SK-N-SH (cell line): ENCODE results near the gene FMN1. TPM values are rescaled to one million over a fixed set of nuclear protein-coding genes. Genes with fewer than 3 reads are reported as not detected.

ENCODE experiments used
- CTCF ChIA-PET: fragments of 300-600, 350-600 bp; formaldehyde crosslinking; extraction: SDS; loops from one replicate; lab custom pipeline; 2021; lab: Yijun Ruan, JAX
- POLR2A ChIA-PET: fragments of 350-600 bp; sonication (Branson Sonifier 250); formaldehyde crosslinking; extraction: SDS; loops from one replicate; lab custom pipeline; 2020; ENCODE audit warnings: antibody characterized with exemption, inconsistent platforms; lab: Yijun Ruan, JAX
- DNase-seq: peaks from one replicate; pipeline ENCODE4 v3.0.0; 2012
- H2AFZ ChIP-seq: fragments of 200-600 bp; sonication (generic); 2 replicates; pipeline ENCODE4 v1.8.1; 2016; ENCODE audit warnings: antibody characterized with exemption, mild to moderate bottlenecking, low read depth
- H3F3A ChIP-seq: fragments of 200-600 bp; sonication (generic); replicated peaks from 2 replicates; pipeline ENCODE3; 2016; ENCODE audit warnings: antibody characterized with exemption, mild to moderate bottlenecking; ENCODE audit not compliant: insufficient read depth
- H3K27ac ChIP-seq, 2 experiments: fragments of 200-500 bp in 1 of 2; fragments of 200-600 bp in 1 of 2; sonication (Bioruptor generic) in 1 of 2; sonication (generic), shearing (Covaris generic) in 1 of 2; 2 replicates each; pipeline versions ENCODE4 v1.5.1 to v1.6.1; 2014 to 2016; ENCODE audit warnings: low read depth in 2 of 2, inconsistent platforms in 1 of 2, low read length in 1 of 2, mild to moderate bottlenecking in 1 of 2, mixed read lengths in 1 of 2
- H3K27me3 ChIP-seq: fragments of 200-600 bp; sonication (generic), shearing (Covaris generic); 2 replicates; pipeline ENCODE4 v1.6.1; 2016; ENCODE audit warnings: mixed run types; ENCODE audit not compliant: insufficient read depth
- H3K36me3 ChIP-seq, 2 experiments: fragments of 200-500 bp in 1 of 2; fragments of 200-600 bp in 1 of 2; sonication (Bioruptor generic) in 1 of 2; sonication (generic) in 1 of 2; replicated peaks in 1 of 2; 2 replicates each; pipeline versions ENCODE3 to v1.5.1; 2014 to 2016; ENCODE audit warnings: low read length in 1 of 2, mild to moderate bottlenecking in 1 of 2; ENCODE audit not compliant: insufficient read depth in 2 of 2, control insufficient read depth in 1 of 2
- H3K4me1 ChIP-seq, 2 experiments: fragments of 200-500 bp in 1 of 2; fragments of 200-600 bp in 1 of 2; sonication (Bioruptor generic) in 1 of 2; sonication (generic), shearing (Covaris generic) in 1 of 2; 2 replicates each; pipeline versions ENCODE4 v1.5.1 to v1.6.1; 2014 to 2016; ENCODE audit warnings: low read depth in 1 of 2, low read length in 1 of 2, mixed run types in 1 of 2; ENCODE audit not compliant: insufficient read depth in 2 of 2, control insufficient read depth in 1 of 2
- H3K4me2 ChIP-seq: fragments of 200-600 bp; sonication (generic), shearing (Covaris generic); 2 replicates; pipeline ENCODE4 v1.6.1; 2017; ENCODE audit warnings: mixed run types
- H3K4me3 ChIP-seq, 2 experiments: fragments of 200-500 bp in 1 of 2; fragments of 200-600 bp in 1 of 2; sonication (Bioruptor generic) in 1 of 2; sonication (generic), shearing (Covaris generic) in 1 of 2; 2 replicates each; pipeline versions ENCODE4 v1.5.1 to v1.8.1; 2014 to 2016; ENCODE audit warnings: low read depth in 2 of 2, inconsistent platforms in 1 of 2, low read length in 1 of 2, mild to moderate bottlenecking in 1 of 2, mixed read lengths in 1 of 2, moderate library complexity in 1 of 2
- H3K79me2 ChIP-seq: fragments of 200-600 bp; sonication (generic); 2 replicates; pipeline ENCODE4 v1.8.1; 2017; ENCODE audit warnings: mild to moderate bottlenecking; ENCODE audit not compliant: insufficient read depth
- H3K9ac ChIP-seq: fragments of 200-600 bp; sonication (generic); 2 replicates; pipeline ENCODE4 v1.6.1; 2017; ENCODE audit warnings: mixed run types
- H3K9me2 ChIP-seq: fragments of 200-600 bp; sonication (generic); 2 replicates; pipeline ENCODE4 v1.6.1; 2017; ENCODE audit warnings: mixed run types
- H3K9me3 ChIP-seq: fragments of 200-600 bp; sonication (generic); 2 replicates; pipeline ENCODE4 v1.6.1; 2017; ENCODE audit warnings: mixed run types, mild to moderate bottlenecking, moderate library complexity
- H4K20me1 ChIP-seq: fragments of 200-600 bp; sonication (generic); 2 replicates; pipeline ENCODE4 v1.6.1; 2017; ENCODE audit warnings: mild to moderate bottlenecking, mixed run types; ENCODE audit not compliant: insufficient read depth
- ELF1 ChIP-seq: IDR thresholded peaks from 2 replicates; pipeline ENCODE4 v1.4.0; 2012
- FOSL2 ChIP-seq: IDR thresholded peaks from 2 replicates; pipeline ENCODE4 v1.4.0; 2012; ENCODE audit warnings: low read depth, mild to moderate bottlenecking, moderate library complexity, borderline replicate concordance
- FOXJ3 ChIP-seq: sonication (generic); formaldehyde crosslinking; IDR thresholded peaks from 2 replicates; pipeline ENCODE4 v1.5.1; 2020; ENCODE audit warnings: mild to moderate bottlenecking, missing genetic modification reagents
- GATA2 ChIP-seq: sonication (generic); formaldehyde crosslinking; IDR thresholded peaks from 2 replicates; pipeline ENCODE4 v1.5.0; 2020; ENCODE audit warnings: mild to moderate bottlenecking, missing genetic modification reagents
- IRF3 ChIP-seq: fragments of 150-350 bp; IDR thresholded peaks from 2 replicates; pipeline ENCODE4 v1.6.1; 2016; ENCODE audit warnings: mild to moderate bottlenecking, low read depth, low read length
- RAD21 ChIP-seq: IDR thresholded peaks from 2 replicates; pipeline ENCODE4 v1.6.1; 2012; ENCODE audit warnings: mild to moderate bottlenecking, low read length
- SIN3A ChIP-seq: IDR thresholded peaks from 2 replicates; pipeline ENCODE4 v1.6.1; 2012; ENCODE audit warnings: low read depth, mild to moderate bottlenecking, low read length, moderate library complexity, borderline replicate concordance
- SMC3 ChIP-seq: IDR thresholded peaks from 2 replicates; pipeline ENCODE4 v1.6.1; 2012; ENCODE audit warnings: low read depth, low read length, improper control_type of control experiment
- TAF1 ChIP-seq: IDR thresholded peaks from 2 replicates; pipeline ENCODE4 v1.6.1; 2012; ENCODE audit warnings: low read depth, mild to moderate bottlenecking, low read length, moderate library complexity, borderline replicate concordance
- USF1 ChIP-seq: IDR thresholded peaks from 2 replicates; pipeline ENCODE4 v1.4.0; 2012; ENCODE audit warnings: low read depth, borderline replicate concordance
- YY1 ChIP-seq: IDR thresholded peaks from 2 replicates; pipeline ENCODE4 v1.4.0; 2012; ENCODE audit warnings: low read depth, mild to moderate bottlenecking
- WGBS: methylation state at CpG from one replicate; pipeline ENCODE4 v1.1.6; 2017; ENCODE audit warnings: low lambda C conversion rate; 5-methylcytosine and 5-hydroxymethylcytosine counted together
- polyA plus RNA-seq, 3 experiments: library from polyadenylated mRNA; depleted of rRNA; stranded (reverse); fragments of >200 nt; gene quantifications; 2 replicates each; pipeline ENCODE4 v1.2.3, GENCODE V29; 2012
- TF ChIP-seq, protein P1 (sequence below): fragments of 200-600 bp; sonication (generic); IDR thresholded peaks from 2 replicates; pipeline ENCODE4 v1.6.1; 2017; ENCODE audit warnings: antibody characterized with exemption, mild to moderate bottlenecking, moderate library complexity
- TF ChIP-seq, protein P2 (sequence below): fragments of 150-350 bp; IDR thresholded peaks from 2 replicates; pipeline ENCODE4 v1.6.1; 2017; ENCODE audit warnings: antibody characterized with exemption, low read length, low read depth, borderline replicate concordance
- TF ChIP-seq, protein P3 (sequence below): IDR thresholded peaks from 2 replicates; pipeline ENCODE4 v1.6.1; 2012; ENCODE audit warnings: mild to moderate bottlenecking, low read depth, low read length, moderate library complexity

The FMN1 gene
- polyA plus RNA-seq, 1 of the 3 experiments (the other 2 are of a cell fraction), result 9.1 TPM

DNA sequence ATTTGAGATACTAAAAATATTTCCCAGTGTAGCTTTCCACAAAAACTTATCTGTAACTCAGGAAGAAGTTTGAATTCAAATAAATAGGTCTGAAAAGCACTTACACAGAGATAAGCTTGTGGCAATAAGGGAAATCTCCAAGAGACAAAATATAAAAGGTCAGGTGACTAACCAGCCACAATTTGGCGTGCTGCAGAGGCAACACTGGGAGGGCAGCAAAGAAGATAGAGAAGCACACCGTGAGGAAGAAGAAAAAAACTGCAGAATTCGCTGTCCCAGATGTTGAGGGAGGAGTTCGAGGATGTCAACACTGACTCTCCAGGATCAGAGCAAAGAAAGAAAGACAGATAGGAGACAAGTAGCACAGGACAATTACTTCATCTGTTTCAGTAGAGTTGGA lies 204.4 kb downstream of the FMN1 start:
- ChIA-PET CTCF (interaction anchor here (1.5 kb wide), 1 partner anchor 328 kb away, joined by 10 read pairs; no protein-coding TSS in a partner anchor), POLR2A (no interaction called here)
- Histone ChIP-seq H3K27me3 (no peaks in the 10 kb centered on the region), H3K36me3 (peaks cover 2 to 26% of the 10 kb centered on the region in 2 experiments), H3K4me1 (peaks cover 0 to 6% of the 10 kb centered on the region in 2 experiments; a peak in 2 of 4 replicates), H4K20me1 (peaks cover 14% of the 10 kb centered on the region), H3F3A (peaks cover 14% of the 10 kb centered on the region), H2AFZ (no peak overlapping the region), H3K9me2 (no peaks in the 10 kb centered on the region), H3K9me3 (no peaks in the 10 kb centered on the region), H3K4me2 (no peak overlapping the region), H3K4me3 (no peak overlapping the region), H3K27ac (no peak overlapping the region), H3K79me2 (peaks cover 96% of the 10 kb centered on the region), H3K9ac (no peak overlapping the region)
- no peak for DNase-seq
- 88% methylated on average over 4 of the region's 4 CpGs for WGBS
- TF ChIP-seq USF1 (no peak), TAF1 (no peak), ELF1 (no peak), SMC3 (no peak), FOXJ3 (CRISPR knock-in tag) (no peak), SIN3A (no peak), FOSL2 (no peak), IRF3 (no peak), YY1 (no peak), RAD21 (no peak), GATA2 (CRISPR knock-in tag) (no peak)
- TF ChIP-seq, protein P1, sequence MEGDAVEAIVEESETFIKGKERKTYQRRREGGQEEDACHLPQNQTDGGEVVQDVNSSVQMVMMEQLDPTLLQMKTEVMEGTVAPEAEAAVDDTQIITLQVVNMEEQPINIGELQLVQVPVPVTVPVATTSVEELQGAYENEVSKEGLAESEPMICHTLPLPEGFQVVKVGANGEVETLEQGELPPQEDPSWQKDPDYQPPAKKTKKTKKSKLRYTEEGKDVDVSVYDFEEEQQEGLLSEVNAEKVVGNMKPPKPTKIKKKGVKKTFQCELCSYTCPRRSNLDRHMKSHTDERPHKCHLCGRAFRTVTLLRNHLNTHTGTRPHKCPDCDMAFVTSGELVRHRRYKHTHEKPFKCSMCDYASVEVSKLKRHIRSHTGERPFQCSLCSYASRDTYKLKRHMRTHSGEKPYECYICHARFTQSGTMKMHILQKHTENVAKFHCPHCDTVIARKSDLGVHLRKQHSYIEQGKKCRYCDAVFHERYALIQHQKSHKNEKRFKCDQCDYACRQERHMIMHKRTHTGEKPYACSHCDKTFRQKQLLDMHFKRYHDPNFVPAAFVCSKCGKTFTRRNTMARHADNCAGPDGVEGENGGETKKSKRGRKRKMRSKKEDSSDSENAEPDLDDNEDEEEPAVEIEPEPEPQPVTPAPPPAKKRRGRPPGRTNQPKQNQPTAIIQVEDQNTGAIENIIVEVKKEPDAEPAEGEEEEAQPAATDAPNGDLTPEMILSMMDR, result no peak
- TF ChIP-seq, protein P2, sequence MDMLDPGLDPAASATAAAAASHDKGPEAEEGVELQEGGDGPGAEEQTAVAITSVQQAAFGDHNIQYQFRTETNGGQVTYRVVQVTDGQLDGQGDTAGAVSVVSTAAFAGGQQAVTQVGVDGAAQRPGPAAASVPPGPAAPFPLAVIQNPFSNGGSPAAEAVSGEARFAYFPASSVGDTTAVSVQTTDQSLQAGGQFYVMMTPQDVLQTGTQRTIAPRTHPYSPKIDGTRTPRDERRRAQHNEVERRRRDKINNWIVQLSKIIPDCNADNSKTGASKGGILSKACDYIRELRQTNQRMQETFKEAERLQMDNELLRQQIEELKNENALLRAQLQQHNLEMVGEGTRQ, result no peak
- TF ChIP-seq, protein P3, sequence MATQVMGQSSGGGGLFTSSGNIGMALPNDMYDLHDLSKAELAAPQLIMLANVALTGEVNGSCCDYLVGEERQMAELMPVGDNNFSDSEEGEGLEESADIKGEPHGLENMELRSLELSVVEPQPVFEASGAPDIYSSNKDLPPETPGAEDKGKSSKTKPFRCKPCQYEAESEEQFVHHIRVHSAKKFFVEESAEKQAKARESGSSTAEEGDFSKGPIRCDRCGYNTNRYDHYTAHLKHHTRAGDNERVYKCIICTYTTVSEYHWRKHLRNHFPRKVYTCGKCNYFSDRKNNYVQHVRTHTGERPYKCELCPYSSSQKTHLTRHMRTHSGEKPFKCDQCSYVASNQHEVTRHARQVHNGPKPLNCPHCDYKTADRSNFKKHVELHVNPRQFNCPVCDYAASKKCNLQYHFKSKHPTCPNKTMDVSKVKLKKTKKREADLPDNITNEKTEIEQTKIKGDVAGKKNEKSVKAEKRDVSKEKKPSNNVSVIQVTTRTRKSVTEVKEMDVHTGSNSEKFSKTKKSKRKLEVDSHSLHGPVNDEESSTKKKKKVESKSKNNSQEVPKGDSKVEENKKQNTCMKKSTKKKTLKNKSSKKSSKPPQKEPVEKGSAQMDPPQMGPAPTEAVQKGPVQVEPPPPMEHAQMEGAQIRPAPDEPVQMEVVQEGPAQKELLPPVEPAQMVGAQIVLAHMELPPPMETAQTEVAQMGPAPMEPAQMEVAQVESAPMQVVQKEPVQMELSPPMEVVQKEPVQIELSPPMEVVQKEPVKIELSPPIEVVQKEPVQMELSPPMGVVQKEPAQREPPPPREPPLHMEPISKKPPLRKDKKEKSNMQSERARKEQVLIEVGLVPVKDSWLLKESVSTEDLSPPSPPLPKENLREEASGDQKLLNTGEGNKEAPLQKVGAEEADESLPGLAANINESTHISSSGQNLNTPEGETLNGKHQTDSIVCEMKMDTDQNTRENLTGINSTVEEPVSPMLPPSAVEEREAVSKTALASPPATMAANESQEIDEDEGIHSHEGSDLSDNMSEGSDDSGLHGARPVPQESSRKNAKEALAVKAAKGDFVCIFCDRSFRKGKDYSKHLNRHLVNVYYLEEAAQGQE, result no peak
